ENCODE measurements around the gene ALG2.

The ALG2 gene

GRCh38 chr9:99172124-99173091 is 49.3 kb downstream of the ALG2 start:
- DNase-seq (ENCODE audit: low read depth in 2 of 2) = no peak

GRCh38 chr9:99171225-99172123 is 50.3 kb downstream of the ALG2 start:
- no peak for DNase-seq (ENCODE audit: low read depth in 2 of 2)

GRCh38 chr9:99169982-99170761 is 51.6 kb downstream of the ALG2 start:
- no peak for DNase-seq (ENCODE audit: low read depth in 2 of 2)

DNA sequence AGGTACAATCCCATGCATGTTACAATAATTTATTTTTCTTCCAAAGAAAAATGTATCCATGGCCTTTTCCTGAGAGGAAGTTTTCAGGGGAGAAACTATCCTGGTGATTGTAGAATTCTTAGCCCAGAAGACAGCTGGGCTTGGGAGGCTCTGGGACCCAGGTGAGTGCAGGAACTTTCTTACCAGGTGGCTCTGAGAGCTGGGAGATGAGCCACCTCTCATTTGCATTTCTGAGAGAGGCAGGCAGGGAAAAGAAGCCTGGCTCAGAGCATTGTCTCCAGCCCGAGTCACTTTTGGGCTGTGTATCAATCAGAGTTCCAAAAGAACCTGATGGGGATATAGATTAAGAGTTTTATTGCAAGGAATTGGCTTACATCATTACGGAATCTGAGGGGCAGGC is 52.7 kb downstream of the ALG2 start:
- no peak for DNase-seq (ENCODE audit: low read depth in 2 of 2)

- DNase-seq (ENCODE audit: low read depth in 2 of 2) = no peak
These were observed 54.0 kb downstream of the ALG2 start for GRCh38 chr9:99167694-99168093.

DNA sequence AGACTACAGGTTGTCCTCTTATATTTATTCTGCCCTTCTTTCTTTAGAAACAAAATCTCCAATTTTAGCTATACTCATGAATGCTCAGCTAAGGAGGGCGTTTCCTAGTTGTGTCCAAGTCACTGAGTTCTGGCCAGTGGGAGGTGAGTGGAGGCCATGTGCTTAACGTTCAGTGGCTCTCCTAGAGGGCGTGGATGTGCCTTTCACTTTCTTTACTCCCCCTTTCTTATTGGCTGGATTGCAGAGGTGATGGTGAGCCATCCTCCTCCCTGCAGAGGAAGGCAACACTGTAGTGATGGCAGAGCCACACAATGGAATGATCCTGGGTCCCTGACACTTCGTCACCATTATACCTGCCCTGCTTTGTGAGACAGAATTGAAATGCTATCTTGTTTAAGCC is 54.6 kb downstream of the ALG2 start:
- no peak for DNase-seq (ENCODE audit: low read depth in 2 of 2)
